Limb (tissue), 2 donors: ENCODE measurements around the gene SLC1A7.

Experiments used
- DNase-seq, 2 donors: peaks; one replicate each; pipeline ENCODE4 v3.0.0-alpha.2; 2016; ENCODE audit errors: extremely low spot score in 2 of 2

SLC1A7 gene

DNA sequence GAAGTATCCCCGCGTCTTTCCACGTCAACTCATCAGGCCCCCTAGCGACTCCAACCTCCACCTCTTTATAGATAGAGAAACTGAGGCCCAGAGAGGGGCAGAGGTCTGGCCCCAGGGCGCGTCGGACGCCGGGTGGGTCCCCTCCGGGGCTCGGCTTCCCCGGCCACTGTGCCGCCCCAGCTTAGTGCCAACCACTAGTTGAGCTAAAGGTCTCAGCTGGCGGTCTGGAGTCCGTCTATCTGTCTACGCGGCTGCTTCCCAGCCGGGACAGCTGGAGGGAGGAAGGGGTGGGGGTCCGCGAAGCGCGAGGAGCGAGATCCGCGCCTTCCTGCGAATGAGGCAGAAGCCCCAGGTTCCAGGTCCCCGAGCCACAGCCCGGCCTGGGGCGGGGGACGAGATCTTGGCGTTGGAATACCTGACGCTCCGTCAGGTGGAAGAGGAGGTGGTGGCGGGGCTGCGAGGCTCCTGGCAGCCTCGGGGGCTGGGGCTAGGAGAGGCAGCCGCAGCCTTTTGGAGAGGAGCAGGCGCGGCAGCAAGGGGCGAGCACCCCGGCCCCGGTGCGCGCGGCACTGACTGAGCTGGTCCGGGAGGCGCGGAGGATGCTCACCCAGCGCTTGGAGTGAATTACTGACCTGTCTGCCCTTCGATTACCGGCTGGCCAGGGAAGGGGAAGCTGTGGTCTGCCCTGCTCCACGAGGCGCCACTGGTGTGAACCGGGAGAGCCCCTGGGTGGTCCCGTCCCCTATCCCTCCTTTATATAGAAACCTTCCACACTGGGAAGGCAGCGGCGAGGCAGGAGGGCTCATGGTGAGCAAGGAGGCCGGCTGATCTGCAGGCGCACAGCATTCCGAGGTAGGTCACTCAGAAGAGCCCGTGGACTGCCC lies 79.5 kb downstream of the SLC1A7 start:
- DNase-seq, result peak in 1 of 2 donors; percentile 69

DNA sequence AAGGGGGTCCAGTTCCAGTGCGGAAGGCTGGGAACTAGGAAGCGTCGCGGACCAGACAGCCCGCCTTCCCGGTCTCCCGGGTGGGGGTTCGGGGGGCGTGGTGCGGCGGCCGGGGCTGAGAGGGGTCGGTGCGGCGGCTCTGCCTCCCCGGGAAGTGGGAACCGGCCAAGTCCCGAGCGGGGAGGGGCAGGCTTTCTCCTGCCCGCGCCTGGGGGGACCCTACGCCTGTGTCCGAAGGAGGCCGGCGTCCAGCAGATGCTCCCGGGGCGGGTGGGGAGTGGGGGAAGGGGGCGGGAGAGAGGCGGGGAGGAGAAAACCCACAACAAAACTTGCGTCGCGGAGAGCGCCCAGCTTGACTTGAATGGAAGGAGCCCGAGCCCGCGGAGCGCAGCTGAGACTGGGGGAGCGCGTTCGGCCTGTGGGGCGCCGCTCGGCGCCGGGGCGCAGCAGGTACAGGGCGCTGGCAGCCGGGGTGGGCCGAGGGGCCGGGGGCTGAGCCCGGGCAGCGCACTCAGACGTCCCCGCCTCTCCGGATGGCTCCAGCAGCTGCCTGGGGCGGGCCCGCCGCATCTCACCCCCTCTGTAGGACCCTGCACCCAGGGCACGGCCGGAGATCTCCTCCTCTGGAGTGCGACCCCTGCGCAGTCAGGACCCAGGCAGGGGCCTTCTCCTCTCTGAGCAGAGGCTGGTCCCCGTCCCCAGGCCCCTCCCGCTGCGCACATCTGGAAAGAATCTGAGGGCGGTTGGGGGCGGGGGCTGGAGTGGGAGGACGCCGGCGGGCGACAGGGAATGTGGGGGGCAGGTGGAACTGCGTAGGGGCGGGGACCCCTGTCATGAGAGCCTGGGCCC lies 80.4 kb downstream of the SLC1A7 start, which contains the start of gene PODN:
PODN (plus strand) TSS at position 355 of the 849 bp plus-strand sequence. CDS start 7,643 bp downstream, outside the sequence.
- peak in 1 of 2 donors; percentile 71 for DNase-seq

DNA sequence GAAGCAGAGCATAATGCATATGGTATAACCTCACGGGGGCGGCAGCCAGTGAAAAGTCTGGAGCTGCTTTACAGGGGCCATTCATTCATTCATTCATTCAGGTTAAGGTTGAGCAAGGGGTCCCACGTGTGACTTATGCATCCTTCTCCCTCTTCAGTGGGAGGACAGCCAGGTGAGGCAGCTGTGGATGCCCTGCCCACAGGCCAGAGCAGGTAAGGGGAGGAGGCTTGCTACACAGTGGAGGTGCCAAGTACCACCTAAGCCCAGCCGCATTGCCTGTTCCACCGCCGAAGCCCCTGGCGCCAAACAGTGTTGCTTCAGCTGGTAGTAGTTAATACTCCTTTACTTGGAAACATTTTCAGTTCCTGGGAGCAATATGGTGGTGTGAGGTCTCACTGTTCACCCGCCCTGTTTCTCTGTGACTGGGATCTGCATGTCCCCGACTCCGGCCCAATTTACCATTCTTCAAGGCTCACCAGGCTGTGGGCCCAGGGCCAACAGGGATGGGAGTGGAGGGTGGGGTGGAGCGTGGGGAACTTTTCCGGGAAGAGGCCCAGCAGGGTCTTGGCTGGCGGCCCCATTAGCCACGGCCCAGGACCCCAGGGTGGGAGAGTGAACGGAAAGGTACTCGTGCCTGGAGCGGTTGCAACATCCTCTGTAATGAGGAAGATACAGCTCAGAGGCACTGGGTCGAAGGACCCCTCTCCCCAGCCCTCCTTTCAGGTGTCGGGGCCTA lies 81.1 kb downstream of the SLC1A7 start:
- DNase-seq, result peak in 1 of 2 donors; percentile 78

- no peak for DNase-seq
Measured at GRCh38 chr1:53060579-53060978, 81.9 kb downstream of the SLC1A7 start.

DNA sequence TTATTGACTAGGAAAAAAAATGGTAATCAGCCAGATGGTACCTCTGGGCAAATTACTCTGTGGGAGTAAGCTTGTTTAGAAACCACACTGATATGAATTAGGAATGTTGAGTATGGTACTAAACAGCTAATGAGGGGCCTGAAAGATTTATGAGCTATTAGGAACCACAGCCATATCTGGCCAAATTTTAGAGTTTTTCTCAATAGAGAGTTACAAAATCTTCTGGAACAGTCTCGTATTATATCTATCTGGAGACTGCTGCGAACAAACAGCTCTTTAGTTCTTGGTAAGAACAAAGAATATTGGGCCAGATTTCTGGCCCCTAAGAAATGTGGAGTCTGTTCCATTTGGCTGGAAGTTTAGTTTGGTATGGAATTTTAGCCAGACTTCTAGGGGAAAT lies 85.3 kb downstream of the SLC1A7 start:
- no peak for DNase-seq

DNA sequence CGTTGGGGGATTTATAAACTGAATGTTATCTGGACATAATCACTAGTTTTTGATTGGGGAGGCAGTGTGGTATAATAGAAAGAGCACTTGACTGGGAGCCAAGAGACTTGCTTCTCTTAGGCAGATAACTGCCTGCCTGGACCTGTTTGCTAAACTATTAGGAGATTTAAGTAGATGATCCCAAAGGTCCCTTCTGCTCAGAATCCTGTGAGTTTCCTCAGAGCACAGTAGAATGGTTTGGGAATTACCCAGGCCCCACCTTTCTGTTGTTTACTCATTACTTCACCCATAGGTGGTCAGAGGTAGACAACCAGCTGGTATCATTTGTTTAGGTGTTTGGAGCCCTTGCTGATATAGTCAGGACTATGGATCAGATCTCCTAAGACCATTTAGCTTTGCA lies 90.8 kb downstream of the SLC1A7 start:
- no peak for DNase-seq

DNA sequence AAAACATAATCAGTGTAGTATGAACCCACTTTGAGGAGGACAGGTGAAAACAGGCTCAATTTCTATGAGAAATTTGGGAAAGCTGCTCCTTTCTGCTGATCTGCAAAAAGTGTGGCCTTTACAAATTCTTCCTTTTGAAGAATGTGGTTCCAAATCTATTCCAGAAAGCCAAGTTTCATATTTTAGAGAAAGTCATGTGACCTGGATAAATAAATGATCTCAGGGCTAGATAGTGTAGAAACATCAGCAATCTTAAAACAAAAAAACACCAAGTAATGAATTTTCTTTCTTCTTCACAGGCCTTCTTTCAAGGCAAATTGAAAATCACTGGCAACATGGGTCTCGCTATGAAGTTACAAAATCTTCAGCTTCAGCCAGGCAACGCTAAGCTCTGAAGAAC lies 92.1 kb downstream of the SLC1A7 start:
- DNase-seq, result no peak

GRCh38 chr1:53049574-53049967 lies 92.9 kb downstream of the SLC1A7 start:
- no peak for DNase-seq

- DNase-seq, result no peak
Measured at GRCh38 chr1:53048960-53049573, 93.4 kb downstream of the SLC1A7 start.

GRCh38 chr1:53047737-53048736 lies 94.4 kb downstream of the SLC1A7 start:
- DNase-seq, result no peak

GRCh38 chr1:53046930-53047329 lies 95.5 kb downstream of the SLC1A7 start:
- no peak for DNase-seq

DNA sequence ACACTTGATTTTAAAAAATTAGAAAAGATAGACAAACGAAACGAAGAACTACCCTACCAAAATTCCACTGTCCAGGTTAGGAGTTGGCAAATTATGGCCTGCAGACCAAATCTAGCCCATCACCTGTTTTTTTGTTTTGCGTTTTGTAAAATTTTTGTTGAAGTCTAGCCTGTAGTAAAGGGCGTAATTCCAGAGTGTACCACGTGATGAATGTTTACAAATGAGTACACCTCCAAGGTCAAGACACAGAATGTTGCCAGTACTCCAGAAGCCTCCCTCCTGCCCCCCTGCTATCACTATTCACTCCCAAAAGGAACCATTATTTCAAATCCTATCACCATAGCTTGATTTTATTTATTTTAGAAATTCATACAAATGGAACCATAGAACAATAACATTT lies 97.5 kb downstream of the SLC1A7 start:
- no peak for DNase-seq

GRCh38 chr1:53043271-53043670 lies 99.2 kb downstream of the SLC1A7 start:
- DNase-seq, result no peak

DNA sequence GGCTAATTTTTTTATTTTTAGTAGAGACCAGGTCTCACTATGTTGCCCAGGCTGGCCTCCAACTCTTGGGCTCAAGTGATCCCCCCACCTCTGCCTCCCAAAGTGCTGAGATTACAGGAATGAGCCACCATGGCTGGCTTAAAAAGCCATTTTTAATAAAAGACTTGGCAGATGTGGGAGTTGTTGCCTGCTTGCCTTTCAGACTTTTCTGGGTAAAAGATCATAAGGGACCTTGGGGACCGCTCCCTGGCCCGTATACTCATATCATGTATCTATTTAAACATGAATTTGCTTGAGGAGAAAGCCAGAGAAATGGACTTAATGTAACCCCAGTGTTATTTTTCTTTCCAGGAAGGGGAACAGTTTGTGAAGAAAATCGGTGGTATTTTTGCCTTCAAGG lies 103.9 kb downstream of the SLC1A7 start:
- peak in 1 of 2 donors; percentile 46 for DNase-seq
